ENCODE data around the gene MYO1F.

DNA sequence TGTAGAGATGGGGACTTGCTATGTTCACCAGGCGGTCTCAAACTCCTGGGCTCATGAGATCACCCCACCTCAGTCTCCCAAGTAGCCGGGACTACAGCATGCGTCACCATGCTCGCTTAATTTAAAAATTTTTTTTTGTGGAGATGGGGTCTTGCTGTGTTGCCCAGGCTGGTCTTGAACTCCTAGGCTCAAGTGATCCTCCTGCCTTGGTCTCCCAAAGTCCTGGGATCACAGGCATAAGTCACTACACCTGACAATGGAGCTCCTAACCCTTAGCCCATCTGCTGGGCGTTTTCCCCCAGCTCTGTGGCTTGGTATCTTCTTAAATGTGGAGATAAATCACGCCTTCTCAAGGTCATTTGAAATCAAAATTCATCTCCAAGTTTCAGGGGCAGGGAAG is 39.6 kb upstream of the MYO1F start:
- TF ChIP-seq POLR2A (IDR thresholded peaks at IDR 0.05) (no peak), POLR2AphosphoS5 (IDR thresholded peaks at IDR 0.05) (no peak)
- TF ChIP-seq, protein P1, sequence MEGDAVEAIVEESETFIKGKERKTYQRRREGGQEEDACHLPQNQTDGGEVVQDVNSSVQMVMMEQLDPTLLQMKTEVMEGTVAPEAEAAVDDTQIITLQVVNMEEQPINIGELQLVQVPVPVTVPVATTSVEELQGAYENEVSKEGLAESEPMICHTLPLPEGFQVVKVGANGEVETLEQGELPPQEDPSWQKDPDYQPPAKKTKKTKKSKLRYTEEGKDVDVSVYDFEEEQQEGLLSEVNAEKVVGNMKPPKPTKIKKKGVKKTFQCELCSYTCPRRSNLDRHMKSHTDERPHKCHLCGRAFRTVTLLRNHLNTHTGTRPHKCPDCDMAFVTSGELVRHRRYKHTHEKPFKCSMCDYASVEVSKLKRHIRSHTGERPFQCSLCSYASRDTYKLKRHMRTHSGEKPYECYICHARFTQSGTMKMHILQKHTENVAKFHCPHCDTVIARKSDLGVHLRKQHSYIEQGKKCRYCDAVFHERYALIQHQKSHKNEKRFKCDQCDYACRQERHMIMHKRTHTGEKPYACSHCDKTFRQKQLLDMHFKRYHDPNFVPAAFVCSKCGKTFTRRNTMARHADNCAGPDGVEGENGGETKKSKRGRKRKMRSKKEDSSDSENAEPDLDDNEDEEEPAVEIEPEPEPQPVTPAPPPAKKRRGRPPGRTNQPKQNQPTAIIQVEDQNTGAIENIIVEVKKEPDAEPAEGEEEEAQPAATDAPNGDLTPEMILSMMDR (IDR thresholded peaks at IDR 0.05): no peak
